Ectodermal cell (in vitro differentiated cells): ENCODE data around the gene REPS2. TPM values are rescaled to one million over a fixed set of nuclear protein-coding genes. Genes with fewer than 3 reads are reported as not detected.

ENCODE experiments used
- H3K27ac ChIP-seq: 2 replicates; pipeline ENCODE4 v1.7.0; 2013; ENCODE audit warnings: mild to moderate bottlenecking, low read depth, low read length; ENCODE audit not compliant: insufficient read depth, poor library complexity, severe bottlenecking
- H3K27me3 ChIP-seq: 2 replicates; pipeline ENCODE4 v1.7.0; 2013; ENCODE audit warnings: mild to moderate bottlenecking, low read length; ENCODE audit not compliant: insufficient read depth, control insufficient read depth, poor library complexity, severe bottlenecking
- H3K36me3 ChIP-seq: one replicate; pipeline ENCODE4 v1.7.0; 2013; ENCODE audit warnings: low read length; ENCODE audit not compliant: control insufficient read depth, insufficient read depth
- H3K4me1 ChIP-seq: one replicate; pipeline ENCODE4 v1.7.0; 2013; ENCODE audit warnings: low read length; ENCODE audit not compliant: control insufficient read depth, insufficient read depth
- H3K4me3 ChIP-seq: 2 replicates; pipeline ENCODE4 v1.7.0; 2013; ENCODE audit warnings: low read depth, low read length, control low read depth; ENCODE audit not compliant: insufficient read depth
- H3K9me3 ChIP-seq: 2 replicates; pipeline ENCODE4 v1.7.0; 2013; ENCODE audit warnings: mild to moderate bottlenecking, low read length, moderate library complexity; ENCODE audit not compliant: control insufficient read depth
- WGBS, 2 experiments: methylation state at CpG; one replicate each; pipeline ENCODE4 v1.1.7; 2013; ENCODE audit warnings: missing lambda C conversion rate in 2 of 2; 5-methylcytosine and 5-hydroxymethylcytosine counted together
- polyA plus RNA-seq, 4 experiments: library from polyadenylated mRNA; stranded (reverse); fragments of 50-300 nt; gene quantifications; one replicate each; pipeline ENCODE4 v1.2.3, GENCODE V29; 2013

REPS2 gene
- polyA plus RNA-seq (2013, experiment 1 of 4) = 1.8 TPM
- polyA plus RNA-seq (2013, experiment 2 of 4) = 0.96 TPM
- 0.96 TPM for polyA plus RNA-seq (2013, experiment 3 of 4)
- 0.77 TPM for polyA plus RNA-seq (2013, experiment 4 of 4)

- no peaks in the 10 kb centered on the region for H3K4me1 ChIP-seq
- H3K27me3 ChIP-seq = peaks cover 30% of the 10 kb centered on the region
- no peaks in the 10 kb centered on the region for H3K36me3 ChIP-seq
- peak within 1 kb of the TSS; percentile 51 for H3K4me3 ChIP-seq
- H3K27ac ChIP-seq = no peak within 1 kb of the TSS
- no peaks in the 10 kb centered on the region for H3K9me3 ChIP-seq
- 0 to 1% methylated on average over 70 to 71 of the region's 71 CpGs for WGBS, 2 experiments
Measured at GRCh38 chrX:16946361-16946964, at the start of gene REPS2. REPS2 (plus strand) TSS chrX:16946658; CDS start chrX:16946862, 204 bp downstream.

- H3K27ac ChIP-seq = no peak overlapping the region
- no peaks in the 10 kb centered on the region for H3K27me3 ChIP-seq
- 80 to 90% methylated on average over 2 of the region's 2 CpGs for WGBS, 2 experiments
- H3K4me1 ChIP-seq = no peaks in the 10 kb centered on the region
- H3K9me3 ChIP-seq = no peaks in the 10 kb centered on the region
- no peaks in the 10 kb centered on the region for H3K36me3 ChIP-seq
- H3K4me3 ChIP-seq = no peak overlapping the region
Measured at GRCh38 chrX:16897445-16897844, 49.0 kb upstream of the REPS2 start.

GRCh38 chrX:16903274-16904022 is 43.0 kb upstream of the REPS2 start:
- Histone ChIP-seq H3K4me3 (no peak overlapping the region), H3K4me1 (no peaks in the 10 kb centered on the region), H3K27me3 (no peaks in the 10 kb centered on the region), H3K36me3 (no peaks in the 10 kb centered on the region), H3K9me3 (no peaks in the 10 kb centered on the region), H3K27ac (no peak overlapping the region)
- 96% methylated on average over 5 to 7 of the region's 8 CpGs for WGBS, 2 experiments

- no peaks in the 10 kb centered on the region for H3K4me1 ChIP-seq
- H3K9me3 ChIP-seq = no peaks in the 10 kb centered on the region
- H3K27ac ChIP-seq = no peak overlapping the region
- H3K36me3 ChIP-seq = no peaks in the 10 kb centered on the region
- H3K27me3 ChIP-seq = no peaks in the 10 kb centered on the region
- no peak overlapping the region for H3K4me3 ChIP-seq
- WGBS, 2 experiments = 93 to 100% methylated on average over 1 of the region's 1 CpG
Measured at GRCh38 chrX:16910376-16910775, 36.1 kb upstream of the REPS2 start.

- no peak overlapping the region for H3K27ac ChIP-seq
- H3K9me3 ChIP-seq = no peaks in the 10 kb centered on the region
- no peaks in the 10 kb centered on the region for H3K4me1 ChIP-seq
- no peaks in the 10 kb centered on the region for H3K36me3 ChIP-seq
- no peaks in the 10 kb centered on the region for H3K27me3 ChIP-seq
- 94 to 97% methylated on average over 2 to 3 of the region's 3 CpGs for whole genome bisulfite sequencing, 2 experiments
- no peak overlapping the region for H3K4me3 ChIP-seq
Measured at GRCh38 chrX:16914058-16914457, 32.4 kb upstream of the REPS2 start.

GRCh38 chrX:16916561-16916960 is 29.9 kb upstream of the REPS2 start:
- no peak overlapping the region for H3K4me3 ChIP-seq
- 95 to 100% methylated on average over 1 to 4 of the region's 5 CpGs for WGBS, 2 experiments
- no peaks in the 10 kb centered on the region for H3K27me3 ChIP-seq
- no peaks in the 10 kb centered on the region for H3K4me1 ChIP-seq
- no peak overlapping the region for H3K27ac ChIP-seq
- no peaks in the 10 kb centered on the region for H3K9me3 ChIP-seq
- H3K36me3 ChIP-seq = no peaks in the 10 kb centered on the region

- no peak overlapping the region for H3K4me3 ChIP-seq
- 92 to 100% methylated on average over 1 to 6 of the region's 6 CpGs for WGBS, 2 experiments
- no peaks in the 10 kb centered on the region for H3K27me3 ChIP-seq
- H3K9me3 ChIP-seq = no peaks in the 10 kb centered on the region
- H3K27ac ChIP-seq = no peak overlapping the region
- H3K36me3 ChIP-seq = no peaks in the 10 kb centered on the region
- H3K4me1 ChIP-seq = no peaks in the 10 kb centered on the region
Measured at GRCh38 chrX:16917120-16917519, 29.3 kb upstream of the REPS2 start.

- no peaks in the 10 kb centered on the region for H3K27me3 ChIP-seq
Measured at GRCh38 chrX:16918979-16919378, 27.5 kb upstream of the REPS2 start.

GRCh38 chrX:16920075-16920474 is 26.4 kb upstream of the REPS2 start:
- Histone ChIP-seq H3K27me3 (no peaks in the 10 kb centered on the region), H3K27ac (no peak overlapping the region), H3K36me3 (no peaks in the 10 kb centered on the region), H3K9me3 (no peaks in the 10 kb centered on the region), H3K4me1 (no peaks in the 10 kb centered on the region), H3K4me3 (no peak overlapping the region)

More at GRCh38 chrX:16918979-16919378, 27.5 kb upstream of the REPS2 start:
- Histone ChIP-seq H3K36me3 (no peaks in the 10 kb centered on the region), H3K27ac (no peak overlapping the region), H3K4me1 (no peaks in the 10 kb centered on the region), H3K9me3 (no peaks in the 10 kb centered on the region), H3K4me3 (no peak overlapping the region)

- Histone ChIP-seq H3K27me3 (no peaks in the 10 kb centered on the region), H3K4me3 (no peak overlapping the region), H3K9me3 (no peaks in the 10 kb centered on the region), H3K36me3 (no peaks in the 10 kb centered on the region), H3K27ac (no peak overlapping the region), H3K4me1 (no peaks in the 10 kb centered on the region)
- 100% methylated on average over 3 of the region's 3 CpGs; no CpG with 5 or more reads in 1 of the 2 experiments for WGBS, 2 experiments
Measured at GRCh38 chrX:16923157-16923556, 23.3 kb upstream of the REPS2 start.
